Loucy (cell line): ENCODE measurements around the gene SEMA3A.

Experiments used
- H2AFZ ChIP-seq: fragments of 200-600 bp; sonication (generic); 2 replicates; pipeline ENCODE4 v1.6.0; 2016; ENCODE audit warnings: antibody characterized with exemption, mild to moderate bottlenecking, low read length, moderate library complexity
- H3F3A ChIP-seq: fragments of 200-600 bp; 2 replicates; pipeline ENCODE4 v1.6.0; 2016; ENCODE audit warnings: antibody characterized with exemption, low read depth, mild to moderate bottlenecking
- H3K27me3 ChIP-seq: fragments of 200-600 bp; sonication (generic); 2 replicates; pipeline ENCODE4 v1.6.1; 2014; ENCODE audit warnings: low read length, mild to moderate bottlenecking; ENCODE audit not compliant: insufficient read depth, poor library complexity, severe bottlenecking
- H3K36me3 ChIP-seq: fragments of 200-600 bp; sonication (generic); 2 replicates; pipeline ENCODE4 v1.6.1; 2016; ENCODE audit warnings: low read length; ENCODE audit not compliant: insufficient read depth
- H3K4me1 ChIP-seq: fragments of 200-600 bp; sonication (generic); 2 replicates; pipeline ENCODE4 v1.5.1; 2014; ENCODE audit warnings: low read length, mild to moderate bottlenecking; ENCODE audit not compliant: insufficient read depth, poor library complexity, severe bottlenecking
- H3K4me2 ChIP-seq: fragments of 200-600 bp; sonication (generic); 2 replicates; pipeline ENCODE4 v1.6.0; 2014; ENCODE audit warnings: antibody characterized with exemption, low read length, low read depth, mild to moderate bottlenecking; ENCODE audit not compliant: poor library complexity, severe bottlenecking
- H3K4me3 ChIP-seq: fragments of 200-600 bp; sonication (generic); 2 replicates; pipeline ENCODE4 v1.5.1; 2014; ENCODE audit warnings: low read length, mild to moderate bottlenecking, mixed read lengths; ENCODE audit not compliant: poor library complexity, severe bottlenecking
- H3K79me2 ChIP-seq: fragments of 200-600 bp; sonication (generic); 2 replicates; pipeline ENCODE4 v1.6.1; 2014; ENCODE audit warnings: low read length; ENCODE audit not compliant: insufficient read depth
- H3K9ac ChIP-seq: fragments of 200-600 bp; sonication (generic); 2 replicates; pipeline ENCODE4 v1.6.0; 2014; ENCODE audit warnings: mild to moderate bottlenecking, low read depth, low read length, moderate library complexity; ENCODE audit not compliant: poor library complexity, severe bottlenecking
- H3K9me2 ChIP-seq: fragments of 200-600 bp; sonication (generic); replicated peaks from 2 replicates; pipeline ENCODE4 v1.6.1; 2016; ENCODE audit warnings: low read depth, low read length, mixed read lengths
- H3K9me3 ChIP-seq: fragments of 200-600 bp; sonication (generic); 2 replicates; pipeline ENCODE4 v1.6.1; 2014; ENCODE audit warnings: mild to moderate bottlenecking, antibody characterized with exemption, low read length, low read depth; ENCODE audit not compliant: insufficient read depth
- H4K20me1 ChIP-seq: fragments of 200-600 bp; sonication (generic); 2 replicates; pipeline ENCODE4 v1.6.0; 2014; ENCODE audit warnings: antibody characterized with exemption, low read length, mild to moderate bottlenecking; ENCODE audit not compliant: insufficient read depth, poor library complexity, severe bottlenecking
- EZH2phosphoT487 ChIP-seq: fragments of 200-600 bp; IDR thresholded peaks from 2 replicates; pipeline ENCODE4 v1.6.1; 2018; ENCODE audit warnings: antibody characterized with exemption, mild to moderate bottlenecking, moderate library complexity, borderline replicate concordance
- TF ChIP-seq, protein P1 (sequence below): fragments of 200-600 bp; sonication (generic); conservative IDR thresholded peaks from 2 replicates; pipeline ENCODE4 v1.5.1; 2014; ENCODE audit warnings: mild to moderate bottlenecking, antibody characterized with exemption, low read length

Gene SEMA3A

DNA sequence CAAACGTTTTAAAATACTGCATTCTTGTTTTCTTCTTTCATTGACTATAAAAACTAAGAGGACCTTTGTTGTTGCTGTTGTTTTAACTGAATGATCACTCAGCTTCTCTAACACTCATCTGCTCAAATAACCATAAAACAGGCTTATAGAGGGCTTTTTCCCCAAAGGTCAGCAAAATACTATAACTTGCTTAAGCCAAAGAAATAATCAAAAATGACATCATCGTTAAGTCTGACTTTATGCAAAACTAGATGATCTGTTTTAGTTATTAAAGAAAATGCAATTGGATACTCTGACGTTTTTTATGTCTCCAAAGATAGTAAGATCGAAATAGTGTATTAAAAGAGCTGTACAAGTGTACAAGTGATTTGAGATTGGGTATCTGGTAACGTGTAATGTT, 152.9 kb downstream of the SEMA3A start:
- no peaks in the 10 kb centered on the region for H3K4me1 ChIP-seq
- TF ChIP-seq, protein P1, sequence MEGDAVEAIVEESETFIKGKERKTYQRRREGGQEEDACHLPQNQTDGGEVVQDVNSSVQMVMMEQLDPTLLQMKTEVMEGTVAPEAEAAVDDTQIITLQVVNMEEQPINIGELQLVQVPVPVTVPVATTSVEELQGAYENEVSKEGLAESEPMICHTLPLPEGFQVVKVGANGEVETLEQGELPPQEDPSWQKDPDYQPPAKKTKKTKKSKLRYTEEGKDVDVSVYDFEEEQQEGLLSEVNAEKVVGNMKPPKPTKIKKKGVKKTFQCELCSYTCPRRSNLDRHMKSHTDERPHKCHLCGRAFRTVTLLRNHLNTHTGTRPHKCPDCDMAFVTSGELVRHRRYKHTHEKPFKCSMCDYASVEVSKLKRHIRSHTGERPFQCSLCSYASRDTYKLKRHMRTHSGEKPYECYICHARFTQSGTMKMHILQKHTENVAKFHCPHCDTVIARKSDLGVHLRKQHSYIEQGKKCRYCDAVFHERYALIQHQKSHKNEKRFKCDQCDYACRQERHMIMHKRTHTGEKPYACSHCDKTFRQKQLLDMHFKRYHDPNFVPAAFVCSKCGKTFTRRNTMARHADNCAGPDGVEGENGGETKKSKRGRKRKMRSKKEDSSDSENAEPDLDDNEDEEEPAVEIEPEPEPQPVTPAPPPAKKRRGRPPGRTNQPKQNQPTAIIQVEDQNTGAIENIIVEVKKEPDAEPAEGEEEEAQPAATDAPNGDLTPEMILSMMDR: no peak
- no peak for TF ChIP-seq EZH2phosphoT487
- no peak overlapping the region for H3K4me2 ChIP-seq
- H3F3A ChIP-seq: no peaks in the 10 kb centered on the region
- no peaks in the 10 kb centered on the region for H3K79me2 ChIP-seq
- H3K9ac ChIP-seq: no peak overlapping the region
- H3K4me3 ChIP-seq: no peak overlapping the region
- no peaks in the 10 kb centered on the region for H4K20me1 ChIP-seq
- no peaks in the 10 kb centered on the region for H3K36me3 ChIP-seq
- H3K27me3 ChIP-seq: no peaks in the 10 kb centered on the region
- no peak overlapping the region for H2AFZ ChIP-seq
- H3K9me2 ChIP-seq: no peaks in the 10 kb centered on the region
- H3K9me3 ChIP-seq: no peaks in the 10 kb centered on the region

GRCh38 chr7:84040355-84040754, 154.2 kb downstream of the SEMA3A start:
- Histone ChIP-seq H3K79me2 (no peaks in the 10 kb centered on the region), H2AFZ (no peak overlapping the region), H4K20me1 (no peaks in the 10 kb centered on the region), H3K4me1 (no peaks in the 10 kb centered on the region), H3K4me2 (no peak overlapping the region), H3K36me3 (no peaks in the 10 kb centered on the region), H3F3A (no peaks in the 10 kb centered on the region), H3K9me3 (no peaks in the 10 kb centered on the region), H3K4me3 (no peak overlapping the region), H3K9ac (no peak overlapping the region), H3K27me3 (no peaks in the 10 kb centered on the region), H3K9me2 (no peaks in the 10 kb centered on the region)
- TF ChIP-seq, protein P1: no peak
- TF ChIP-seq EZH2phosphoT487: no peak

GRCh38 chr7:84039432-84039831, 155.2 kb downstream of the SEMA3A start:
- Histone ChIP-seq H3F3A (no peaks in the 10 kb centered on the region), H3K9me3 (no peaks in the 10 kb centered on the region), H3K9ac (no peak overlapping the region), H4K20me1 (no peaks in the 10 kb centered on the region), H3K27me3 (no peaks in the 10 kb centered on the region), H3K4me2 (no peak overlapping the region), H3K79me2 (no peaks in the 10 kb centered on the region), H3K9me2 (no peaks in the 10 kb centered on the region), H2AFZ (no peak overlapping the region), H3K36me3 (no peaks in the 10 kb centered on the region), H3K4me1 (no peaks in the 10 kb centered on the region), H3K4me3 (no peak overlapping the region)
- no peak for TF ChIP-seq EZH2phosphoT487
- TF ChIP-seq, protein P1: no peak
